NCI-H345 (cell line): Measurements from ENCODE around the gene PROM1.

Source experiments
- DNase-seq: peaks from one replicate; lab custom pipeline; 2025; lab: John Stamatoyannopoulos, UW

PROM1 gene

GRCh38 chr4:16062601-16063000 lies 21.2 kb downstream of the PROM1 start:
- no peak for DNase-seq

- peak; percentile 29 for DNase-seq
These were observed 27.0 kb downstream of the PROM1 start for GRCh38 chr4:16056681-16057385.

GRCh38 chr4:16055873-16056272 lies 27.9 kb downstream of the PROM1 start:
- DNase-seq: no peak

- no peak for DNase-seq
These were observed 28.4 kb downstream of the PROM1 start for GRCh38 chr4:16055471-16055870.

GRCh38 chr4:16052939-16053338 lies 30.9 kb downstream of the PROM1 start:
- DNase-seq: no peak

GRCh38 chr4:16051980-16052379 lies 31.8 kb downstream of the PROM1 start:
- DNase-seq: no peak

- no peak for DNase-seq
These were observed 32.7 kb downstream of the PROM1 start for GRCh38 chr4:16051132-16051531.

- no peak for DNase-seq
These were observed 33.2 kb downstream of the PROM1 start for GRCh38 chr4:16050669-16051068.

- no peak for DNase-seq
These were observed 35.0 kb downstream of the PROM1 start for GRCh38 chr4:16048619-16049419.

GRCh38 chr4:16045687-16046086 lies 38.1 kb downstream of the PROM1 start:
- no peak for DNase-seq

- DNase-seq: no peak
These were observed 40.0 kb downstream of the PROM1 start for GRCh38 chr4:16043642-16044498.

GRCh38 chr4:16039139-16039538 lies 44.7 kb downstream of the PROM1 start:
- DNase-seq: no peak

GRCh38 chr4:16037901-16038300 lies 45.9 kb downstream of the PROM1 start:
- DNase-seq: no peak

- DNase-seq: no peak
These were observed 48.0 kb downstream of the PROM1 start for GRCh38 chr4:16035843-16036242.

- no peak for DNase-seq
These were observed 49.6 kb downstream of the PROM1 start for GRCh38 chr4:16034010-16034748.

GRCh38 chr4:16032396-16032770 lies 51.4 kb downstream of the PROM1 start:
- no peak for DNase-seq

GRCh38 chr4:16031546-16032395 lies 52.1 kb downstream of the PROM1 start:
- DNase-seq: no peak

GRCh38 chr4:16029886-16030285 lies 53.9 kb downstream of the PROM1 start:
- DNase-seq: no peak

- DNase-seq: no peak
These were observed 54.6 kb downstream of the PROM1 start for GRCh38 chr4:16029262-16029661.

GRCh38 chr4:16027626-16028025 lies 56.2 kb downstream of the PROM1 start:
- DNase-seq: no peak

GRCh38 chr4:16027114-16027513 lies 56.7 kb downstream of the PROM1 start:
- no peak for DNase-seq
